ENCODE results near the gene CMTM5. TPM values are rescaled to one million over a fixed set of nuclear protein-coding genes. Genes with fewer than 3 reads are reported as not detected.

Gene CMTM5, protein sequence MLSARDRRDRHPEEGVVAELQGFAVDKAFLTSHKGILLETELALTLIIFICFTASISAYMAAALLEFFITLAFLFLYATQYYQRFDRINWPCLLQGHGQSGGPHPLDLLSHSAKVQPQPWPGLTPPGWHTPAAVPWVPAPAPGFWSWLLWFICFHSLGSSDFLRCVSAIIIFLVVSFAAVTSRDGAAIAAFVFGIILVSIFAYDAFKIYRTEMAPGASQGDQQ
- not detected in 2 replicates for total RNA-seq

DNA sequence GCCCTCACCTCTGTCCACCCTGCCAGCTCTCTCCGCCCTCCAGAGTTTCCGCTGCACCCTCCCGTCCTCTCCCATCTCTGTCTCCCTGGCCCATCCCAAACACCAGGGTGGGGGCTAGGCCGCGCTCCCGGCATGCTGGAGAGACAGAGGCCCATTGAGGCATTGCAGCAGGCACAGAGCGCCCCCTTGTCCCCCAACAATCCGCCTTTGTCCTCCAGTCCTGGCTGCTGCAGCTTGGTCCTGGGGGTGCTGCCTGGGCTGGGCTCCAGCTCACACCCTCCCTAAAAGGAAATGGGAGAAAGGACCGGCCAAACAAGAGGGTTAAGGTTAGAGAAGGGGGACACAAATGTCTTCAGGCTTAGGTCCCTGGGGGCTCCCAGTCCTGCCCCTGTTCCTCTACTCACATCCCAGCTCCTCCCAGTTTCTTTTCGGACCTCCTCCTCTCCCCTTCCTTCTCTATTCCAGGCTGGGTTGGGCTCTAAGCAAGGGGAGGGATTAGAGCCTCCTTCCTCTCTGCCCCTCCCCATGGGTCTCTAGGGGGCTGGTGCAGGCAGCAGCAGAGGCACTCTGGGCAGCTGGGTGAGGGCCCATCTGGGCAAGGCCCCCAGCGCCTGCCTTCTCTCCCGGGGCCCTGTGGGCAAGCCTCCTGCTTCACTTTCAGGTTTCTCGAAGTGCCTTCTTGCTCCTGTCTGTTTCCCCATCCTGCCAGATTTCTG, at the start of gene CMTM5:
TSS of gene CMTM5 (plus strand) at position 565 of the 716 bp plus-strand sequence. CDS start 206 bp downstream, outside the sequence.
- intact Hi-C loops (cut with micrococcal nuclease), result no loop called here

DNA sequence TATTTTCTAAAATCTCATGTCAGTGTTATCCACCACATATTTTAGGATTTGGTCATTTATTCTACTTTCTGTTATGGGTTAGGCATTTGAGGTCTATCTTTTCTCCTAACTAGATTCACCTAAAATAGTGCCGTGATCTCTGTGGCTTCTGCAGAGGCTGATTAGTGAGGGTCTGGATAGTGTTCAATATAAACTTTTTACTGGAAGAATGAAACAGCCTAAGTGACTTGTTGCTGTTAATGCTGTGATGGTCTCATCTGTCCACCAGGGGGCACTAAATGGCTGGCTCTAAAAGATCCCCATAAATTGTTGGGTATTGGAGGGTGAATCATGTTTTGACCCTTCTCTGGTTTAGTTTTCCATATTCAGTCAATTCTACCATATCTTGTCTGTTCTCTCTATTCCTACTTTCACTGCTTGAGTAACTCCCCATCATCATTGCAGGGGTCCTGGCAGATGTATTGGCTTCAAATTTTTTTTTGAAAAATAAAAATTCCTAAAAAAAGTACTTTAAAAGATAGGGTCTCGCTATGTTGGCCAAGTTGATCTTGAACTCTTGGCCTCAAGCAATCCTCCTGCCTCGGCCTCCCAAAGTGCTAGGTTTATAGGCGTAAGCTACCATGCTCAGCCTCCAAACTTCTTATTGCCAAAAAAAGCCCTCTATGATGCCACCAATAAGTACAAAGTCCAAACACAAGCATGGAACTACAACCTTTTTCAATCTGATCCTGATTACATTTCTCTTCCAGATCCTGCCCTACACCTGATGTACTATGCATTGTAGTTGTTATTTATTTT, 48.7 kb upstream of the CMTM5 start:
- intact Hi-C loops (cut with micrococcal nuclease), result loop anchor here (1.0 to 10.0 kb wide), 7 partner anchors 52 to 1347 kb away; partner anchors contain the start of genes DAD1 and NGDN

DNA sequence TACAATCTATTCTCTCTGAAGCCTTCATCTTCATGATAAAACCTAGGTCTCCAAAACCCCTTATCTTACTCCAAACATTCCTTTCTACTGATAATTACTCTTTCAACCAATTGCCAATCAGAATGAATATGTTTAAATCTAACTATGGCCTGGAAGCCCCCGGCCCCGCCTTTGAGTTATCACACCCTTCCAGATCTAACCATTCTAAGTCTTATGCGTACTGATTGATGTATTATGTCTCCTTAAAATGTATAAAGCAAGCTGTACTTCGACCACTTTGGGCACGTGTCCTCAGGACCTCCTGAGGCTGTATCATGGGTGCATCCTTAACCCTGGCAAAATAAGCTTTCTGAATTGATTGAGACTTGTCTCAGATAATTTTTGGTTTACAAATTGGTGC, 41.2 kb upstream of the CMTM5 start:
- intact Hi-C loops (cut with micrococcal nuclease), result no loop called here

DNA sequence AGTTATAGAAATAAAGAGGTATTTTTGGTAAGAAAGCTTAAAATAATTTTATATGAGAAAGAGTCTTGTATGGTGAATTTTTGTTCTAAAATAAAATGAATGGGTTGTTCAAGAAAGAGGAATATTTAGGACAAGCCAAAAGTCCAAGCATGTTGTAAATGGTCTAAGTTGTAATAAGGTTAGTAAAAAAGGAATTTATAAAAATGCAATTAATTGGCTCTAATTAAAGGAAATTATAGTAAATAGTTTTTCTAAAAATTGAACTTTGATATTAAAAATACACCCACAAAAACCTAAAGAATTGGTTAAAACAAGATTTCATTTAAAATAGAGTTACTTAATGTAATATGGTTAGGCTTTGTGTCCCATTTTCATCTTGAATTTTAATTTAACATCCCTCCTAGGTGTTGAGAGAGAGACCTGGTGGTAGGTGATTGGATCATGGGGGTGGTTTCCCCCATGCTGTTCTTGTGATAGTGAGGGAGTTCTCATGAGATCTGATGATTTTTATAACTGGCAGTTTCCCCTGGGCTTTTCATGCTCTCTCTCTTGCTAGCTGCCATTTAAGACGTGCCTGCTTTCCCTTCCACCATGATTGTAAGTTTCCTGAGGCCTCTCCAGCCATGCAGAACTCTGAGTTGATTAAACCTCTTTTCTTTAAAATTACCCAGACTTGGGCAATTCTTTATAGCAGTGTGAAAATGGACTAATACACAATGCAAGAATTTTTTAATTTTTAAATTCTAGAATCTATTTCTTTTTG, 37.2 kb upstream of the CMTM5 start:
- intact Hi-C loops (cut with micrococcal nuclease), result no loop called here

DNA sequence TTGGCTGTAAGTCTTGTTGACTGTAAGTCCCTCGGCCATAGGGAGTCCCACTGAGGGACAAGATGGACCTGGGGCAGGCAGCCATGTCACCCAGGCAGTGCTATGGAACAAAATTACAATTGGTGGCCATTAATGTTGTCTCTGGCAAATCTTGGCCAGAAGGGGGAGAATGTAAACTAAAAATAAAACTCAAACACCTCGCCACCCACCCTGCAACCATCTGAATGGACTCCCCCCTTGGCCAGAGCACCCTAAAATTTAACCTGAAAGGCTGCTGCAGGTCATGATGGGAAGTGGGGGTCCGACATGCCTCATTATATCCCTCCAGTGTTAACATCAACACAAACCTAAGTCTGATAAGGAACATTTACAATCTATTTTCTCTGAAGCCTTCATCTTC, 32.4 kb upstream of the CMTM5 start:
- intact Hi-C loops (cut with micrococcal nuclease), result no loop called here

DNA sequence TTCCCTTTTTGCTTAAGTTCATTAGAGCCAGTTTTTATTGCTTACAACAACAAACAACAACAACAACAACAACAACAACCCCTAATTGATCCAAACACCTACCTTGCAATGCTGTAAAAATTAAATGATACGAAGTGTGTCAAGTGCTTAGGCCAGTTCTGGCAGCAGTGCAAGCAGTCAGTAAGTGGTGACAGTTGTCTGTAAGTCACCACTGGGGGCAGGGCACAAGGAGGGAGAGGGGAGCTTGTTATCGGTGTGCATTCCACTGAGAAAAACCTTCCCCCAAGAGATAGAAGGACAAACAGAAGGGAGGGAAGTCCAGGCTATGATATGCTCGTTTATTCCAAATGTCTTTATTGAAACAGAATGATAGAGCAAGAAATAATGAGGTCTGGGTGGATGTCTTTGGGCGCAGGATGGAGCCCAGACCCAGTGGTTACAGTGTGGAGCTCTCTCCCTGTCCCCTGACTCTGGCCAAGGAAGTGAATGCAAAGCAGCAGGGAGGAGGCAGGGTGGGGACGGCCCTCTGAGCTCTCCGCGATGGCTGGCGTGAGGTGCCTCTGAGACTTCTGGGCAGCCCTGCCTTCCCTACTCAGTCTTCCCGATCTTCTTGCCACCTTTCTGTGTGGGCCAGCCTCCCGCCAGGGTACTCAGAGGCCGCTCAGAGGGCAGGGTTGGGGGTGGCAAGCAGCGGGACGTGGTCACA, 30.7 kb upstream of the CMTM5 start:
- intact Hi-C loops (cut with micrococcal nuclease), result no loop called here

DNA sequence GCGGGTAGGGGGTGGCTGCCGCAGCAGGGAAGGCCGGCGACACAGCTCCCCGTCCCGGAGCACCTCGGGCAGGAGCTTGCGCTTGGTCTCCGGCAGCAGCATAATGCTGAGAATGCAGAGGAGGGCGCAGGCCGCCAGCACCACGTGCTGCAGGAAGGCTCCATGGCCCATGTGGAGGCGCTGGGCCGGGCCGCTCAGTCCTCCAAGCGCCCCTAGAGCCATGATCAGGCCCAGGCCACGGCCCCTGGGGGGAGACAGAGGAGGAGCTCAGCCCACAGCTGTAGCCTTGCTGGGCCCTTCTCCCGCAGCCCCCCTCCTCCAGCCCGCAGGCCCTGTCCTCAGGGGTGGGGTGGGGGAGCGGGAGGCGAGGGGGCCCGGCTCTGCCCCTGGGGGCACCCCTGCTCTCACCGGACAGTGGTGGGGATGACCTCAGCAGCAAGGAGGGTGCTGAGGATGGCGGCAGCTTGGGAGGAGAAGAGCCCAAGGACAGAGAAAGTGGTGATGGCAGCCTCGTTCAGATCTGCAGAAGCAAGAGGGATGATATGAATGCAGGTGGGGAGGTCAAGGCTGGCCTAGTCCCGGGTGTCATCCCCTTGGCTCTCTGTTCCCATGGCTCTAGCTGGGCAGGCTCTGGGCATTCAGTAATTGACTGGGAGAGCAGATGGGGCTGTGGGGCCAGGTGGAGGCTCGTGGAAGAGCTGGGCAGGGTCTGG, 30.0 kb upstream of the CMTM5 start:
- intact Hi-C loops (cut with micrococcal nuclease), result no loop called here

DNA sequence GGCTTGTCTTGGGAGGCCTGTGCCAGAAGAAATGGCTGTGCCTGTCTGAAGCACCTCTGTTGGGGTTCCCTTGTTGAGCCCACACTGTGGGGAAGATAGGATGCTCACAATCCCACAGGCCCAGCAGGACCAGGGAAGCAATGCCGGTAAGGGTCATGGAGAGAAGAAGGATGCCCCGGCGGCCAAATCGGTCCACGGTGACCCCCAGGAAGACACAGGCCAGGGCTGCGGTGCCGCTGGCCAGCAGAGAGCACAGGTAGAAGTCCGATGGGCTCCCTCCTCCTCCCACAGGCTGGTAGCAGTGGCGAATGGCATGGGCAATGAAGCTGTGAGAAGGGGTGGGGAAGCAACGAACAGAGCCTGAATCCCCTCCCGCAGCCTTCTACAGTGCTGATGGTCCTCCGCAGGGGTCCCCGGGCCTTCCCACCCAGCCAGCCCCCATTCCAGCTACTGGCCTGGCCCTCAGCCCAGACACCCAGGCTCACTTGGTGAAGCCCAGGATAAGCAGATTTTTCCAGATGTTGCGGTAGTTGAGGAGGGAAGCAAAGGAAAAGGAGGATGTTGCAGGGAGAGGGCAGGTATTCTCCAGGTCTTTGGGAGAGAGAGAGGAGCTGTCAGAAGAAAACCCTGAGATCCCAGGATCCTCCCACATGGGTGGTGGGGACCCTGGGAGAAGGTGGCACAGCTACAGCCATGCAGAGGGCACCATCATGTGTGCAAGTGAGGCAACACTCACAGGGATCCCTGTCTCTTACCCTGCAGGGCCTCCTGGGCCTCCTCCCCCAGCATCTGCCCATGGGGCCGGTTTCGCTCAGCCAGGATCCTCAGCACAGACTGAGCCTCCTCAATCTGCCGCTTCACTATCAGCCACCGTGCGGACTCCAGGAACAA, 29.2 kb upstream of the CMTM5 start:
- intact Hi-C loops (cut with micrococcal nuclease), result no loop called here

DNA sequence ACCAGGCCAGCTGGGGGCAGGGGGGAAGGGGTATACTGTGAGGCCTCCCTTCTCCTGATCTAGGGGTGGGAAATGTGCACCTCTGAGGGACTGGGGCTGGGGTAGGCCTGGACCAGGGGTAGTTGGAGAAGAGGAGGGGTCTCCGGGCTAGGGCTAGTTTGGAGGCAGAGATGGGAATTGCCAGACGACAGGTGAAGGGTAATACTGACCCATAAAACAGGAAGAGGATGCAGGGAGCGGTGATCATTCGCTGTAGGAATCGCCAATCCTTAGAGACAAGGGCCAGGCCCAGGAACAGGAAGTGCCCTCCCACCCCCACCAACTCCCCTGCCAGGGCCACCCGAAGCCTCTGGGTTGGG, 28.6 kb upstream of the CMTM5 start:
- intact Hi-C loops (cut with micrococcal nuclease), result no loop called here

DNA sequence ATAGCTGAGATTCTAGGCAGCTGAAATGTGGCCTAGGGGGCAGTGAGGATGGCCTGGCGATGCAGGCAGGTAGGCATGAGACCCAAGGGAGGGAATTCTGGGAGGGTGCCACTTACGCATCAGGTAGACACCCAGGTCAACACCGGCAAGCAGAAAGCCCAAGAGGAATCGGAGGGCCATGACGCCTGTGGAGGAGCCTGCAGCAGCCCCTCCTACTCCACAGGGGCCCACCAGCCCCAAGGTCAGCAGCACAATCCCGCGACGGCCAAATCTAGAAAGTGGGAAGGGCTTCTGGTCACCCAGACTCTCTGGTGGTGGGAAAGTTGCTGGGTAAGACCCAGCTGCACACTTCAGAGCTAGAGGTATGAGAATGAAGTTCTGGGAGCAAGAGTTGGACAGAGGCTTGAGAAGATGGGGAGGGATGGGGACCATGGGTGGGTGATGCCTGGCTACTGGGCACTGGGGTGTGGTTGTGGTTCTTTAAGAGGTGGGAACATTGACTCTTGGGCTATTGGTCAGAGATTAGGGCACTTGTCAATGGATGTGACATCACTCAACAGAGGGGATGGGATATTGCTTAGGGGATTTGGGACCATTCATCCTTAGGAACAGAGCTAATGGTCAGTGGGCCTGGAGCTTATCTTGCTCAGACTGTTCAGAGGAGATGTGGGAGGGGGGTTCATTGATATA, 27.5 kb upstream of the CMTM5 start:
- intact Hi-C loops (cut with micrococcal nuclease), result no loop called here

DNA sequence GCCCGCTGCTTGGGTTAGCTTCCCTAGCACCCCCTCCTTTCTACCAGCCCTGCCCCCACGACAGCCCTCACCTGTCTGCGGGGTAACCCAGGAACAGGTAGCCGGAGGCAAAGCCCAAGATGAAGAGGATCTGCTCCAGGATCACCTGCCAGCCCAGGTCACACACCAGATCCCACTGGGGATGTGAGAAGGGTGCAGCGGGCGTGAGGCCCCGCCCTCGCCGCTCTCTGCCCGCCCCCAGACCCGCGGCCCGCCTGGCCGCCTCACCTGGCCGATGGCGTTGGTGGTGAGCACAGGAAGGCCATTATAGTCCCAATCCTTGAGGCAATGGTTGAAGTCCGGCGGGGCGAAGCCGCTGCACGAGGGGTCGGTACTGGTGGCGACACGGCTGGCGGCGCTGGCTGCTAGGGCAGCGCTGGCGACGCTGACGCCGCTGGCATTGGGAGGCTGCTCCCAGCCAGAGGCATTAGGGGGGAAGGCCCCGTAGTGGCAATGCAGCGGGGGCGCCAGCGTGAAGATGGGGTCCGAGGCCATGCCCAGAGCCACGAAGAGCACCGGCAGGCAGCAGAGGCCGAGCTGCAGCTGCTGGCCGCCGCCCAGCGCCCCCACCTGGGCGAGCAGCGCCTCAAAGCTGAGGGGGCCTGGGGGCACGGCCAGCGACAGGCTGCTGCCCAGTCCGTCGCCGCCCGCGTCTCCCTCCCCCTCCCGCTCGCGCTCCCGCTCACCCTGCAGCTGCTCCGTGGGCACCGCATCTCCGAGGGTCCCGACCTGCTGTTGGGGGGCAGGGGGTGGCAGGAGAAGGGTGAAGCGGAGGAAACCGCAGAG, 25.0 kb upstream of the CMTM5 start:
- intact Hi-C loops (cut with micrococcal nuclease), result loop anchor here (2.0 kb wide), 1 partner anchor 51 kb away; no protein-coding TSS in a partner anchor

DNA sequence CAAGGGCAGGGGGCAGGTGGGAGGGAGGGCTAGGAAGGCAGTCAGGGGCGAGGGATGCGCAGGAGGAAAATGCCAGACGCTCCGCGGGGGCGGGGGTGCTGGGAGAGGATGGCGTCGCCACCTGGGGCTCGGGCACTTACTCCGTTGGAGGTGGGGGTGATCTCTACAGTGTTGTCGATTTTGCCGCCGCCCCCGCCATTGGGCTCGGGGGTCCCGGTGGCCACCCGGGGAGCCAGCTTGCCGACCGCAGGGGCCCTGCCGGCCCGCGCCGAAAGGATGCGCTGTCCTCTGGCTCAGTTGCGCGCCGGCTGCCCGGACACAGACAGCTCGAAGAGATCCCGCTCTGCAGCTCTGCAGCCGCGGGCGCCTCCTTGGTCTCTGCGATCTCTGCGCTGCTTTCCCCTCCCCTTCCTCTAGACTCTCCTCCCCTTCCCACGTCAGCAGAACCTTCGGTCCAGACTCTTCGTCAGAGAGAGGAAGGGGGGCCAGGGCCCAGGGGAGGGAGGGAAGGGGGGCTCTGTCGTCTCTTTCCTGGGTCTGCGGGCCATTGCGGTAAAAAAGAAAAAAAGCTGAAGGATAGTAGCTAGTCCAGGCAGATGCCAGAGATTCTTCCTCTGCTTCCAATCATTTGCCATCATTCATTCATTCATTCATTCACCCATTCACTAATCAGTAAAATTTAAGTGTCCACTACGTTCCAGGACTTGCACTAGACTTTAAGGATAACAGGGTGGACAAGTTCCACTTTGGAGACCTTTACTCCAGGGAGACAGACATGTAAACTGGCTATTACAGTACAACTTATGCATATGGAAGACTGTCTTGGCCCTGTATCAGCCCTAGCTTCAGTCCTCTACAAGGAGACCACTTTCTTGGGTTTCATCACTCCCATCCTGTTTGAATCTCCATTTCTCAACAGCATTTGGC, 24.1 kb upstream of the CMTM5 start, which contains the start of gene SLC22A17:
TSS of gene SLC22A17 (minus strand) at position 382 of the 927 bp plus-strand sequence.
- intact Hi-C loops (cut with micrococcal nuclease), result loop anchor here (2.0 kb wide), 1 partner anchor 52 kb away; no protein-coding TSS in a partner anchor

DNA sequence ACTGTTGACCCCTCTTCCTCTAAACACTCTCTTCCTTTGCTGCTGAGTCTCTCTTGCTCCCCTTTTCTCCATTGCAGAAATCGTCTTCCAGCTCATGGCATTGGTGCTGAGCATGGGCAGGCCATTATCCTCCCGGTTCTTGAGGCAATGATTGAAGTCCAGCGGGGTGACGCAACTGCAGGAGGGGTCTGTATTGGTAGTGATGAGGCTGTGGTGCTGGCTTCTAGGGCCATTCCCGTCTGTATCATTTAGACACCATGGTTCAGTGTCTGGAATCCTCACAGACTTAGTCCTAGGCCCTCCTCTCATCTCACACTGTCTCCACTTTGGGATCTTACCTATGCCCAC, 23.4 kb upstream of the CMTM5 start:
- intact Hi-C loops (cut with micrococcal nuclease), result loop anchor here (2.0 kb wide), 1 partner anchor 53 kb away; no protein-coding TSS in a partner anchor

DNA sequence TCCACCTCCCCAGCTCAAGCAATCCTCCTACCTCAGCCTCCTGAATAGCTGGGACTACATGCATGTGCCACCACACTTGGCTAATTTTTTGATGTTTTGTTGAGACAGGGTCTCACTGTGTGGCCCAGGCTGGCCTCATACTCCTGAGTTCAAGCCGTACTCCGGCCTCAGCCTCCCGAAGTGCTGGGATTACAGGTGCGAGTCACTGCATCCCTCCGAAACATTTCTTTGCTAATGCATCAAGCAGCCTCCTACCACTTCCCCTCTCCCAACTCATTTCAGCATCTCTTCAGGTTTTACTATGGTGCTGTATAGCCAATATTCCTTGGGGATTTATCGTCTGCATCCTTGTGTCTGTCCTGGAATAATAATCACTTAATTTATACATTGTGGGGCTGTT, 21.9 kb upstream of the CMTM5 start:
- intact Hi-C loops (cut with micrococcal nuclease), result no loop called here

DNA sequence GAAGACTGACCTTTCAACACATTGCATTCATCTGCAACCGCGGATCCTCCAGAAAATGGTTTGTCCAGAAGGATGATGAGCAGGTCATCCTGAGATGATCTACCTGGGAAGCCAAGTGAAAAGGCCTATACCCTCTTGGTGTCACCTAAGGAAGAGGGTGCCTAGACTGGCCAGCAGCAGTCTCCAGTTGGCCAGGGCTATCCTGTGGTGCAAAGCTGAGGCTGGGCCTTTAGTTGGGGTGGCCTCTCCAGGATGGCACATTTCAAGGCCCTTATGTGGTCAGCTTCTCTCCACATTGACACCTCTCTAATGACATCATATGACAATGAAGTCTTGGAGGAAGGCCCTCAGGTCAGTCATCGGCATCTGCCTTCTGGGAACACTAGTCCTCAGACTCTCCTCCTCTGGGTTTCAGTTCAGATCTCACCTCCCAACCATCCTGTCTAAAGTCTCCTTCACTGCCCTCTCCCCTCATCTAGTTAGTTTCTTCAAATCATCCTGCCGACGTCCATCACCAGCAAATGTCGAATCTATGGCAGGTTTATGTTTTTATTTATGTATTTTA, 20.9 kb upstream of the CMTM5 start:
- intact Hi-C loops (cut with micrococcal nuclease), result no loop called here

DNA sequence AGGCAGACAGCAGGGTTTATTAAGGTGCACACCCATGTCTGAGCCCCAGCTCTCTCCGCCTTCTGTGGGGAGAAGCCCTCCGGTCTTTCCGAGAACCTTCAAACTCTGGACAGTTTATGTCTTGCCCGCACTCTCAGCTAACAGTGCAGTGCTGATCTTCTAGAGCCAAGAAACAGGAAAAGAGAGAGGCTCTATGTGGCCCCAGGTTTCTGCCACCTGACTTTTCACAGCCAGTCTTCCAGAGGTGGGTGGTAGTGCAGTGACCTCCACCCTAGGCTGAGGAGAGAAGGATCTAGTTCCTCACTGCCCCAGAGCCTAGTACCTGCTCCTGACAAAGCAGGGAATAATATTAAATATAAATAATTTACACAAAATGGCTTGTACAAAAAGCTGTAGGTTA, 20.2 kb upstream of the CMTM5 start:
- intact Hi-C loops (cut with micrococcal nuclease), result no loop called here

All from T-helper 1 cell treated with Interleukin-12 subunit alpha and Interleukin-12 subunit beta and Interleukin-4 antibody, amounts not matched to agents 30 ng/mL and 1 ng/mL, for 36 hours (primary cell).